Adrenal gland (tissue), 12 donors: ENCODE measurements around the gene P2RY8. TPM values are rescaled to one million over a fixed set of nuclear protein-coding genes. Genes with fewer than 3 reads are reported as not detected.

Source experiments
- DNase-seq, 7 donors: peaks; one replicate each; pipeline ENCODE4 v3.0.0-alpha.2; 2019 to 2020
- H3K27ac ChIP-seq, 5 donors: fragments of 200-600 bp; sonication (generic) in 4 of 5; 1 replicate in 3 of 5; 2 replicates in 2 of 5; pipeline versions ENCODE4 v1.5.1 to v1.8.0; 2016 to 2020; ENCODE audit warnings: mild to moderate bottlenecking in 1 of 5
- H3K27me3 ChIP-seq: fragments of 200-600 bp; 2 replicates; pipeline ENCODE4 v1.8.0; 2021
- H3K36me3 ChIP-seq, 2 donors: fragments of 200-600 bp; replicated peaks in 1 of 2; 1 replicate in 1 of 2; 2 replicates in 1 of 2; pipeline versions ENCODE4 v1.5.1 to v1.8.0; 2018 to 2022
- H3K4me1 ChIP-seq, 2 donors: fragments of 200-600 bp; replicated peaks in 1 of 2; 1 replicate in 1 of 2; 2 replicates in 1 of 2; pipeline versions ENCODE4 v1.5.1 to v1.8.0; 2018 to 2021
- H3K4me3 ChIP-seq, 4 donors: fragments of 200-600 bp; sonication (generic) in 3 of 4; one replicate each; pipeline ENCODE4 v1.5.1; 2016 to 2018
- H3K9me3 ChIP-seq, 3 donors: fragments of 200-600 bp; sonication (generic) in 1 of 3; replicated peaks in 1 of 3; 1 replicate in 2 of 3; 2 replicates in 1 of 3; pipeline versions ENCODE4 v1.5.1 to v1.8.0; 2016 to 2021
- CTCF ChIP-seq, 6 experiments: fragments of 450-650 bp in 4 of 6; fragments of 200-600 bp in 2 of 6; sonication (generic) in 1 of 6; IDR thresholded peaks; 1 replicate in 5 of 6; 2 replicates in 1 of 6; pipeline versions ENCODE4 v1.5.1 to v1.8.0; 2016 to 2021; ENCODE audit warnings: antibody characterized with exemption in 6 of 6, mild to moderate bottlenecking in 2 of 6, moderate library complexity in 1 of 6
- POLR2A ChIP-seq, 2 donors: fragments of 450-650 bp; IDR thresholded peaks; one replicate each; pipeline ENCODE4 v1.6.1; 2017; ENCODE audit warnings: antibody characterized with exemption in 2 of 2, mild to moderate bottlenecking in 2 of 2, moderate library complexity in 1 of 2
- WGBS, 4 donors: extraction: QIAGEN DNeasy Blood & Tissue Kit in 2 of 4; methylation state at CpG; one replicate each; pipeline versions ENCODE4 v1.1.5 to v1.1.7; 2013 to 2017; 5-methylcytosine and 5-hydroxymethylcytosine counted together
- intact Hi-C, 2 donors: fragments of 100-400 bp; cut with DNase I; formaldehyde crosslinking; loops; one replicate each; pipeline versions ENCODE4 v1.14.1 to v1.15.0; 2022 to 2023
- polyA plus RNA-seq, 3 donors: library from polyadenylated mRNA; stranded (reverse); fragments of 200-250 nt in 2 of 3; fragments of 350-450 nt in 1 of 3; fragmentation: Illumina TruSeq in 1 of 3; extraction: RNeasy Lipid Tissue Mini Kit (QIAGEN cat#74804) in 1 of 3; gene quantifications; one replicate each; pipeline ENCODE4 v1.2.3, GENCODE V29; 2013 to 2014
- total RNA-seq, 9 donors: library from RNA; depleted of rRNA in 4 of 9; stranded (reverse); fragments of >200 nt in 4 of 9; fragments of 120-200 nt in 1 of 9; fragmentation: NEBNext Ultra II Directional in 1 of 9; extraction: Animal tissue kit (Norgen Biotek cat#: 25700) in 1 of 9; gene quantifications; one replicate each; pipeline versions ENCODE4 v1.1.0 to v1.2.4, GENCODE V29; 2013 to 2023
- donor health status: healthy with polysubstance abuse.
- donor health status: Bipolar disorder and iron deficiency.
- donor health status: DM: yes; HTN: yes; CAD: no.
- donor health status: DM: no; HTN: no; CAD: no.
- donor health status: DM: no; HTN: no; CAD: no.
- donor health status: DM: yes; HTN: yes; CAD: no.

Gene P2RY8
- total and polyA plus RNA-seq, 12 donors: 1.9 to 13.4 (median 6.0) TPM

- H3K4me1 ChIP-seq: peaks cover 3 to 5% of the 10 kb centered on the region in 2 donors
- H3K27me3 ChIP-seq: no peaks in the 10 kb centered on the region
- TF ChIP-seq CTCF (IDR thresholded peaks at IDR 0.05) (no peak), POLR2A (IDR thresholded peaks at IDR 0.05) (no peak)
- peak in 6 of 7 donors; percentile 24 to 67 (median 46) for DNase-seq
- peak overlapping the region; percentile 78 to 84 (median 82) for H3K27ac ChIP-seq
- 52 to 66% (median 59%) methylated on average over 21 to 33 of the region's 33 CpGs for WGBS, 4 donors
- intact Hi-C loops: no loop called here
- no peaks in the 10 kb centered on the region for H3K36me3 ChIP-seq
- H3K4me3 ChIP-seq: peak overlapping the region in 1 of 4 donors; percentile 50
- no peaks in the 10 kb centered on the region for H3K9me3 ChIP-seq
Measured at GRCh38 chrX:1535241-1536041, 1.5 kb downstream of the P2RY8 start.

- Histone ChIP-seq H3K4me3 (peak overlapping the region in 1 of 4 donors; percentile 17), H3K27me3 (no peaks in the 10 kb centered on the region), H3K36me3 (no peaks in the 10 kb centered on the region), H3K27ac (peak overlapping the region in 1 of 5 donors; percentile 20), H3K4me1 (peaks cover 3 to 5% of the 10 kb centered on the region in 2 donors), H3K9me3 (no peaks in the 10 kb centered on the region)
- TF ChIP-seq POLR2A (IDR thresholded peaks at IDR 0.05) (no peak), CTCF (IDR thresholded peaks at IDR 0.05) (no peak)
- intact Hi-C loops: no loop called here
- WGBS, 4 donors: 56 to 71% (median 66%) methylated on average over 18 to 22 of the region's 22 CpGs
- peak in 3 of 7 donors; percentile 19 to 50 (median 25) for DNase-seq
Measured at GRCh38 chrX:1534301-1535168, 2.5 kb downstream of the P2RY8 start.

GRCh38 chrX:1533058-1533457, 3.9 kb downstream of the P2RY8 start:
- TF ChIP-seq POLR2A (IDR thresholded peaks at IDR 0.05) (no peak), CTCF (IDR thresholded peaks at IDR 0.05) (no peak)
- Histone ChIP-seq H3K9me3 (no peaks in the 10 kb centered on the region), H3K27me3 (no peaks in the 10 kb centered on the region), H3K27ac (no peak overlapping the region), H3K4me3 (no peak overlapping the region), H3K36me3 (no peaks in the 10 kb centered on the region), H3K4me1 (peaks cover 3 to 5% of the 10 kb centered on the region in 2 donors)
- intact Hi-C loops: no loop called here
- DNase-seq: peak in 1 of 7 donors; percentile 1
- 38 to 61% (median 43%) methylated on average over 4 of the region's 4 CpGs for WGBS, 4 donors
